ENCODE results near the gene GCDH. TPM values are rescaled to one million over a fixed set of nuclear protein-coding genes. Genes with fewer than 3 reads are reported as not detected.
A peak's percentile ranks its signal among the peaks of the same experiment; 100 is the strongest.

The GCDH gene
- total RNA-seq, 1 experiment from 2014 or later = 53.2 TPM

- Histone ChIP-seq H3K4me2 (ENCODE audit: insufficient read depth, insufficient read length, low read length) (no peak overlapping the region), H3K14ac (ENCODE audit: insufficient read depth, low read length) (no peak overlapping the region; the same call in 1 of the 2 replicates)
- peak overlapping the region; percentile 29 to 30; a peak in 3 of 5 replicates for H3K4me3 Mint-ChIP-seq
Measured at GRCh38 chr19:12947702-12948611, 57.0 kb downstream of the GCDH start.

More at GRCh38 chr19:12947702-12948611, 57.0 kb downstream of the GCDH start:
- H3K4ac ChIP-seq (ENCODE audit: low read depth, low read length) = no peak overlapping the region
- no peaks in the 10 kb centered on the region; the same call in 1 of the 2 replicates for H3K79me2 ChIP-seq (ENCODE audit: insufficient read depth, low read length)
- Mint-ChIP-seq H3K4me1 (peaks cover 15 to 30% of the 10 kb centered on the region in 2 experiments), H3K36me3 (ENCODE audit: insufficient read depth in 1 of 3, low read depth in 3 of 3) (peaks cover 49 to 81% (median 72%) of the 10 kb centered on the region in 3 experiments), H3K27me3 (ENCODE audit: low read depth) (no peaks in the 10 kb centered on the region), H3K27ac (peak overlapping the region in 2 of 3 experiments; percentile 33 to 89; a peak in 3 of 7 replicates), H3K9me3 (0 out of 5 replicates have a peak, but pooled peaks cover 0 to 3% of the 10 kb centered on the region in 2 experiments)
- H3K23ac ChIP-seq (ENCODE audit: insufficient read length, low read depth, low read length) = no peak overlapping the region
- no peak for DNase-seq
- no peaks in the 10 kb centered on the region for H3K27me3 ChIP-seq (ENCODE audit: insufficient read depth, low read length)
- H2BK20ac ChIP-seq (ENCODE audit: low read depth, low read length, poor library complexity, severe bottlenecking) = no peak overlapping the region
- H3K9me3 ChIP-seq (ENCODE audit: control insufficient read depth, low read depth, low read length) = no peaks in the 10 kb centered on the region
- no peak overlapping the region for H3K9ac ChIP-seq (ENCODE audit: extremely low read depth, insufficient read length, low read length)
- H2AFZ ChIP-seq (ENCODE audit: low read length) = no peak overlapping the region
- no peak overlapping the region for H3K56ac ChIP-seq (ENCODE audit: insufficient read length, low read depth, low read length)
- no peaks in the 10 kb centered on the region for H3K79me1 ChIP-seq (ENCODE audit: insufficient read depth, low read depth, low read length, poor library complexity, severe bottlenecking)
- H4K91ac ChIP-seq (ENCODE audit: insufficient read length, low read depth, low read length) = no peak overlapping the region
- no peaks in the 10 kb centered on the region for H3K4me1 ChIP-seq (ENCODE audit: insufficient read depth, low read length)
- H4K5ac ChIP-seq (ENCODE audit: insufficient read length, low read depth, low read length) = no peak overlapping the region
- no peak overlapping the region for H2BK120ac ChIP-seq (ENCODE audit: low read depth, low read length, poor library complexity, severe bottlenecking)
- no peak overlapping the region for H4K8ac ChIP-seq (replicated peaks; ENCODE audit: insufficient read length, low read depth, low read length)
- no peak overlapping the region for H3K27ac ChIP-seq (ENCODE audit: insufficient read length, low read depth, low read length)
- no peak overlapping the region for H2BK12ac ChIP-seq (ENCODE audit: insufficient read length, low read depth, low read length)
- no peak for TF ChIP-seq CTCF (conservative IDR thresholded peaks at IDR 0.05)
- no peaks in the 10 kb centered on the region for H4K20me1 ChIP-seq (ENCODE audit: control insufficient read depth, insufficient read depth, insufficient read length)
- no peaks in the 10 kb centered on the region for H3K23me2 ChIP-seq (ENCODE audit: insufficient read length, low read depth, low read length, poor library complexity, severe bottlenecking)
- no peak overlapping the region for H2BK5ac ChIP-seq (ENCODE audit: insufficient read length, low read length)
- H2BK15ac ChIP-seq (ENCODE audit: low read depth, low read length) = no peak overlapping the region
- H3T11ph ChIP-seq (ENCODE audit: low read length) = no peak overlapping the region
- H2AK5ac ChIP-seq (ENCODE audit: insufficient read length, low read length) = no peak overlapping the region
- no CpG with 5 or more reads among the region's 28 CpGs for WGBS (ENCODE audit: extremely low coverage, insufficient read length, low lambda C conversion rate)
- H3K18ac ChIP-seq (ENCODE audit: insufficient read length, low read depth, low read length) = no peak overlapping the region

All from H9 (cell line).